ENCODE data around the gene TMEM40.

DNA sequence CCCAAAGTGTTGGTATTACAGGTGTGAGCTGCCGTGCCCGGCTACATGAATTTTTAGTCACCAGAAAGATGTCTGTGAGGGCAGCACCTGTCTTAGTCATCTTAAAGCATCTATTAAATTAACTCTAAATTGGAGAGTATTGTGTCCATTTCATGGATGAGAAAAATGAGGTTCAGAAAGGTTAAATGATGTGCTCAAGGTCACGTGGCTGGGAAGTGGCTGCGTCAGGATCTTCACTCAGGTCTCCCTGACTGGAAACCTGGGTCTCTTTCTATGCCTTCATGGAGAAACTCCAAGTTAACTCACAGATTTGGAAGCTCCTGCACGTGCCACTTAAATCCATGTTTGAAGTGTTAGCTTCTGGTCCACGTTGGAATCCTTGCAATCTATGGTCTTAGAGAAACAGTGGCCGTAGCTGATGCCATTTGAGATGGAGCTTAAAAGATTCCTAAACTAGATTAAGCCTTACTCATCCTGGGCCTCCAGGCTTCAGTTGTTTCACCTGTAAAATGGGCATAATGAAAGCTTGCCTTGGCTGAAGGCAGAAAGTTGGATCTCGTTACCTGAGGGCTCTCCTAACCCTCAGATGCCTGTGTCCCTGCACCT lies 5.2 kb upstream of the TMEM40 start:
- TF ChIP-seq, protein P1, sequence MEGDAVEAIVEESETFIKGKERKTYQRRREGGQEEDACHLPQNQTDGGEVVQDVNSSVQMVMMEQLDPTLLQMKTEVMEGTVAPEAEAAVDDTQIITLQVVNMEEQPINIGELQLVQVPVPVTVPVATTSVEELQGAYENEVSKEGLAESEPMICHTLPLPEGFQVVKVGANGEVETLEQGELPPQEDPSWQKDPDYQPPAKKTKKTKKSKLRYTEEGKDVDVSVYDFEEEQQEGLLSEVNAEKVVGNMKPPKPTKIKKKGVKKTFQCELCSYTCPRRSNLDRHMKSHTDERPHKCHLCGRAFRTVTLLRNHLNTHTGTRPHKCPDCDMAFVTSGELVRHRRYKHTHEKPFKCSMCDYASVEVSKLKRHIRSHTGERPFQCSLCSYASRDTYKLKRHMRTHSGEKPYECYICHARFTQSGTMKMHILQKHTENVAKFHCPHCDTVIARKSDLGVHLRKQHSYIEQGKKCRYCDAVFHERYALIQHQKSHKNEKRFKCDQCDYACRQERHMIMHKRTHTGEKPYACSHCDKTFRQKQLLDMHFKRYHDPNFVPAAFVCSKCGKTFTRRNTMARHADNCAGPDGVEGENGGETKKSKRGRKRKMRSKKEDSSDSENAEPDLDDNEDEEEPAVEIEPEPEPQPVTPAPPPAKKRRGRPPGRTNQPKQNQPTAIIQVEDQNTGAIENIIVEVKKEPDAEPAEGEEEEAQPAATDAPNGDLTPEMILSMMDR (conservative IDR thresholded peaks at IDR 0.05): no peak
- no peak for TF ChIP-seq EZH2 (IDR thresholded peaks at IDR 0.05; ENCODE audit: low read depth)
